HG03571 (cell line): ENCODE results near the gene IL12A.
A peak's percentile ranks its signal among the peaks of the same experiment; 100 is the strongest.

Experiments used
- ATAC-seq: cut with Tn5 transposase; IDR thresholded peaks from one replicate; pipeline ENCODE4 v1.9.1; 2021; ENCODE audit not compliant: unreplicated experiment

Gene IL12A

GRCh38 chr3:160023476-160023875 is 34.8 kb downstream of the IL12A start:
- no peak for ATAC-seq

- peak; percentile 92 for ATAC-seq
Measured at GRCh38 chr3:160027541-160028195, 39.0 kb downstream of the IL12A start.

DNA sequence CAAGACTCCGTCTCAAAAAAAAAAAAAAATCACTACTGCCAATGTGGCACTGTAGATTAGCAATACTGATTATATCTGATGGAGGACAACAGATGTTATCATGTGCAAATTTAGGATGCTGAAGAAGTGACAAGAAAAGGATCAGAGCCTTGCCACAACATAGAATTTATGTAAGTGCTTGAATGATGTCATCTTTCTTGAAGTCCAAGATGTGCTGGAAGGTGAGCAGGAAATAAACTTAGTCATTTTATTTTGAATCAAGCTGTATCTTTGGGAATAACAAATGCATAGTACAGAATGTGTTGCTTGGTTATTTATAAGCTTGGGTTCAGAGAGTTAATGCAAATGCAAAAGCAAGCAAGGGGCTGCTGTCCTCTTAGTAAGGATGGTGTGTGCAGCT is 47.1 kb downstream of the IL12A start:
- ATAC-seq: no peak

GRCh38 chr3:160038862-160039562 is 50.4 kb downstream of the IL12A start:
- ATAC-seq: no peak

DNA sequence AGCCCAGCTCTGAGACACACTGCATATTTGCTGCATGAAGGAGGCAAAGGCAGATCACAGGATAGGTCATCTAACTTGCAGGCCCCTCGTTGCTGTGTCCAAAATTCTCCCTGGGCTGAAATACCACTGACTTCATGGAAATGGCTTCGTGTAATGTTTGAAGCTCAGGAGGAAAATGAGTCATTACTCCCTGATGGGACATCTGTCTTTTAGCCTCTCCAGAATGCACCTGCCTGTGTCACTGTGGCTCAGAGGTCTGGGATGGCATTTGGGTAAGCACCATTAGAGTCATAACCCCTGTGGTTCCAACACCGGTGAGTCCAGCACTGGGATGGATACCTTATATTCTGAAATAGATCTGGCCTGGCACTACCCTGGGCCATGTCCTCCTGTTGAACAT is 51.5 kb downstream of the IL12A start:
- no peak for ATAC-seq

DNA sequence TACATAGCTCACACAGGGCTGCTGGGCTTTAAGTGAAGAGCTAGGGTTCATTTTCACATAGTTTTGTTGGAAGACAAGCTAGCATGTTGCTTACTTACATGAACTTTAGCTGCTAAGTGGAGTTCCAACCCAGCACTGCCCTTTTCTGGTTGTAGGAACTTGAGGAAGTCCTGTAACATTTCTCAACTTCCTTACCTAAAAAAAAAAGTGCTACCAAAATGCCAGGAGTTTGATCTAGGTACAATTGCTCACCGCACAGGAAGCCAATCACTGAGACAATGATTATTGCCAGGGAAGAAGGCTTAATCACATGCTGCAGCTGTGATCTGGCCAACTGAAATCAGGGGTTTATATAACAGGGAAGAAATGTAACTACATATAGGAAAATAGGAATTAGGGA is 52.8 kb downstream of the IL12A start:
- ATAC-seq: no peak

DNA sequence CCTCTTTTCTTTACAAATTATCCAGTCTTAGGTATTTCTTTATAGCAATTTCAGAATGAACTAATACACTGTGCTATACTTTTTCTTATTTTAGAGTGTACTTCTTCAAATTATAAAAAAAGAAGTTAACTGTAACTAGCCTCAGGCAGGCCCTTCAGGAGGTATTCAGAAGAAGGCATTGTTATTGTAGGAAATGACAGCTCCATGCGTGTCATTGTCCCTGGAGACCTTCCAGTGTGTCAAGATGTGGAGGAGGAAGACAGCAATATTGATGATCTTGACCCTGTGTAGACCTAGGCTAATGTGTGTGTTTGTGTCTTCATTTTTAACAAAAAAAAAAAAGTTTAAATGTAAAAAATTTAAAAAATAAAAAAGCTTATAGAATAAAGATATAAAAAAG is 55.5 kb downstream of the IL12A start:
- ATAC-seq: no peak
